Stimulated activated CD4-positive, alpha-beta T cell treated with anti-CD3 and anti-CD28 coated beads, TNF-alpha, amount 100 ng/mL, for 4 hours (primary cell): ENCODE results near the gene AFAP1.

ENCODE experiments used
- DNase-seq, 3 experiments: peaks; one replicate each; pipeline ENCODE4 v3.0.0-alpha.2; 2020; ENCODE audit warnings: low read depth in 3 of 3

Gene AFAP1

DNA sequence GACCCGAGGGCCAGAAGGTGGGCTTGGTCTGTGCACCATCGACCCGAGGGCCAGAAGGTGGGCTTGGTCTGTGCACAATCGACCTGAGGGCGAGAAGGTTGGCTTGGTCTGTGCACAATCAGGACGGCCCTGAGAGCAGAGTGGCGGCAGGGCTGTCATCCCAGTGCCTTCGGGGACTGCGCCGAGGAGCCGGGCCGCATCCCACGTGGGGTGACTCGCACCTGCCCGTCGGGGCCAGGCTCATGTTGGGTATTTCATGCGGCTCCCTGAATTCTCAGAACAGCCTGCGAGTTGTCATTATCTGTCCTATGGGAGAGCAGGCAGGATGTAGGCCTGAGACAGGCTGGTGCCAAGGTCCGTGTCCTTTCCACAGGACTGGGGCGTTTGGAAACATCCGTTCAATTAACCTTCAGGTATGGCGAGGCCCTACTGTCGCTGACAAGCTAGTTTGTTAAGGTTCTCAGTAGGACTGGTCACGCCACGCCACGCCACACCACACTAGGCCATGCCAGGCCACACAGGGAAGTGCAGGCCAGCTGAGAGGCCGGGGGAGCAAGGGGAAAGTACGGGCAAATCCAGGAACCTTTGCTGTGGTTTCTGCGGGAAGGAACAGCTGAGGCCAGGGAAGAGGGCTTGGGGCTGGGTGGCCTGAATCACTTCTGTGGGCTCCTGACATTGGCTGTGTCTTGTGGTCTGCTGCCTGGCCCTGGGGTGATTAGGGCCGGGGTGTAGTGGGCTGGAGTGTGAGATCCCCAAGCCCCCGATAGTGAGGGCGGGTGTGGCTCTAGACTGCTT is 182.9 kb downstream of the AFAP1 start:
- DNase-seq, result no peak

DNA sequence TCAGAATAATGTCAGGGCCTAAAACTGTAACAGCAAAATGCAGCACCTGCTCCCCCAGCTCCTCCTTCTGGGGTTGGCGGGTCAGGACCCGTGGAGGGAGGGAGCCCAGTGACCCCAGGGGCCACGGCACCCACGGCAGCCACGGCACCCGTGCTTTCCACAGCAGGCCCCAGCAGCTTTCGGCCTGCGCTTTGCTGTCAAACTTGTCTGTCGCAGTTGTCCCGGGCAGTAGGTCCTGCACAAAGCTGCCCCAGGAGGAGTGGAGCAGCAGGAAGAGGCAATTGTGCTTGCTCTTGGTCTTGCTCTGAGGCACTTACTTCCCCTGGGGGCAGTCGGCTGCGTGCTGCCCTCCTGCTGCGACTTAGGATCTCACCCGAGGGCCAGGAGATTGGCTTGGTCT is 183.6 kb downstream of the AFAP1 start:
- DNase-seq, result no peak

DNA sequence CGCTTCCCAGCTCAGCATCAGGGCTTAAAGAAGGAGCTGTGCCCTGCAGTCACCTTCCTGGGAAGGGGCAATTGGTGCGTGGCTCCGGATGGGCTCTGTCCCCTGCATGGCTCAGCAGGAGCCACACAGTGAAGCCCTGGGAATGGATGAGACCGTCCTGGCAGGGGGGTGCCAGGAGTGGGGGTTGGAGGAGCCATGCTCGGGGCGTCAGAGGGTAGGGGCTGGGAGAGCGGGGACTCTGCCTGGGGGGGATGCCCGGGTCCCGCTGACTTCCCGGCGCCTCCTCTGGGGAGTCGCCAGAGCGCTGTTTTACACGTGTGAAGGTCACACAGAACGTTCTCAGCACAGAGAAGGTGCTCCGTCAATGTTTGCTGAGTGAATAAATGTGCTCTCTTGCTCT is 184.1 kb downstream of the AFAP1 start:
- no peak for DNase-seq

DNA sequence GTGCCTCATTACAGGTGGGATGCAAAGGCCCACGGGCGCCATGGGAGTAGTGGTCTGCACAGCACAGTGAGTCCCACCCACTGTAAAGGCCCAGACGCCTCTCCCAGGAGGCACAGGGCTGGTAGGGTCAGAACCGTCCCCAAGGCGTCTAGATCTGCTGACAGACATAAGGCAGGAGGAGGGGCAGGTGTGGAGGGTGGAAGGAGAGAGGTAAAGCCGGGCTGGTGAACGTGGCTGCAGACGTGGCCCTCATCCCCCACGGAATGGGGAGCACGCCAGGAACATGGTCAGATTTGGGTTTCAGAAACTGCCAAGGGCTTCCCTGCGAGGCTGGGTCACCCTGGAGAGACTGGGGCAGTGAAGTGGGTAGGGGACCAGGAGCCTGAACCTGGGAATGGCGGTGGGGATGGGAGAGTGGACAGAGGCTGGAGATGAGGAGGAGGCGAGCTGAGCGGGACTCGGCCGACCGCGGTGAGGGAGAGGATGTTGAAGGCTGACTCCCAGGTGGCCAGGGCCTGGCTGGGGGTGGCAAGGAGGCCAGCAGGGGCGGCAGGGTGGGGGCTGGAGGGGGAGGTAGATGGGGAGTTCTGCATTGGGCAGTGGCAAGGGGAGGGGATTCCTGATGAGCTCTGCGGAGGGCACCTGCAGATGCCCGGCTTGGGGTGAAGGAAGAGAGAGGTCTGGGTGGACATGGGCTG is 184.9 kb downstream of the AFAP1 start:
- no peak for DNase-seq

DNA sequence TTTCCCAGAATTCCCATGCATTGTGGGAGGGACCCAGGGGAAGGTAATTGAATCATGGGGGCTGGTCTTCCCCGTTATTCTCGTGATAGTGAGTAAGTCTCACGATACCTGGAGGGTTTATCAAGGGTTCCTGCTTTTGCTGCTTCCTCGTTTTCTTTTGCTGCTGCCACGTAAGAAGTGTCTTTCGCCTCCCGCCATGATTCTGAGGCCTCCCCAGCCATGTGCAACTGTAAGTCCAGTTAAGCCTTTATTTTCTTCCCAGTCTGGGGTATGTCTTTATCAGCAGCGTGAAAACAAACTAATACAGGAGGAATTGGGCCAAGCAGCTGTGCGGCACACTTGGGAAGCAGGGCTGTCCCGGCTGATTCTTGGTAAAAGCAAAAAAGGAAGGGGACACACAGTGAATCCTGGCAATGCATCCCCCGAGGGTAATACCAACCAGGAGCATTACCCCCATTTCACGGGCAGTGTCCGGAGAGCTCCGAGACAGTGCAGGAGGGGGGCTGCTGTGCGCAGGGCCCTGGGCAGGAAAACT is 185.7 kb downstream of the AFAP1 start:
- DNase-seq, result no peak

DNA sequence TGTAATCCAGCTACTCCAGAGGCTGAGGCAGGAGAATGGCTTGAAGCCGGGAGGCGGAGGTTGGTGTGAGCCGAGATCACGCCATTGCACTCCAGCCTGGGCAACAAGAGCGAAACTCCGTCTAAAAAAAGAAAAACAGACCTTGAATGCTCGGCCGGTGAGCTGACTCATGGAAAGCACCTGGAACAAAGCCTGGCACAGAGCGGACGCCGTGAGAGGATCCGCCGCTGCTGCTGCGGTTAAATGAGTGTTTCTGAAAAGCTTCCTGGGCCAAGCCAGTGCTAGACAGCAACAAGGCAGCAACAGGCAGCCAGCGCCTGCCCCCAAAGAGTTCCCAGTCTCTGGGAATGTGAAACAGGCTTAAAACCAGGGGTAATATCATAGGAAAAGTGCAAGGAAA is 186.4 kb downstream of the AFAP1 start:
- no peak for DNase-seq

DNA sequence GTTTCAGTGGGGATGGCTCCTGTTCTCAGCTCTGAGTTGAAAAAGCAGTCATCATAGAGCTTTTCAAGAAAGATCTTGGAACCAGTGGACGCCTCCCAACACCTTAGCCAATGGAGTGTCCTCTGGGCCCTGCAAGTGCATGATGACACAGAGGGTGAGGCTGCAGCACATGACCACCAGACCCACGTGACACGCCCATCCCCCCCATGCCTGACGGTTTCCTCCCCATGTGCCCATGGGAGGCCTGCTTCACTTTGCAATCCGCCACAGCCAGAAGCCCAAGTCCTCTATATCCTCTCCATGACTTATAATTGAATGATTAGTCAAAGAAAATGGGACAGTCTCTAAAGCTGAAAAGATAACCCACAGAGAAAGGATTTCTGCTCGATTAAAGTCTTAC is 187.0 kb downstream of the AFAP1 start:
- no peak for DNase-seq

DNA sequence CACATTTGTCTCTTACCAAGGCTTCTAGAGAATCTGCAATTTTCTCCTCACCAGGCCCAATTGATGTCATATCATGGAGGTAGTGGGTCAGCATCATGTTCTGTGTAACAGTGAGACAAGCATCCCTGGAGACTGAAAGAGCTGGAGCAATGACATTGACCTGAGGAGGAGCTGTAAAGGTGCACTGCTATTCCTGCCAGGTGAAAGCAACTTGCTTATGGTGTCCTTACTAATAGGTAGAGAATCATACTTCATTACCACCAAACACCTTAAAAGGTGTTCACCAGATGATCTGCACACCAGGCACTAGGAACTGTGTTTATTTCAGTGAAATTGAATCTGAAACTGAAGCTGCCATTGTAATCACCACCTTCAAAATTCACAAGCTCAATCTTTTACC is 188.7 kb downstream of the AFAP1 start:
- DNase-seq, result no peak

DNA sequence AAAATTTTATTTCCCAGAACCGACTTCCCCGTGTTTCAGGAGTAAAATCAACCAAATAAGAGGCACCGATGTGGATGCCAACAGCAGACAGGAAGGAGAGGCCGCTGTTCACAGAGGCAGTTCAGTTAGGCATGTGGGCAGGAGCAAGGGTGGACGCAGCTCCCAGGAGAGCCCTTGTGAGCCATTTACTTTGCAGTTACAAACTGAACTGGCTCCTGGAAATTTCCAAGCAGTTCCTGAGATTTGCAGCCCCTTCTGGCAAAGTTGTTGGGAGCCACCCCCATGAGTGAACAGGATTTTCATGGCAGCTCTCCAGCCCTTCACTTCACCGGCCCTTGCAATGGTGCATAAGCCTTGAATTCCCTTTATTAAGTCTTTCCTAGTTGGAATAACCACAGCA is 189.1 kb downstream of the AFAP1 start:
- DNase-seq, result no peak

DNA sequence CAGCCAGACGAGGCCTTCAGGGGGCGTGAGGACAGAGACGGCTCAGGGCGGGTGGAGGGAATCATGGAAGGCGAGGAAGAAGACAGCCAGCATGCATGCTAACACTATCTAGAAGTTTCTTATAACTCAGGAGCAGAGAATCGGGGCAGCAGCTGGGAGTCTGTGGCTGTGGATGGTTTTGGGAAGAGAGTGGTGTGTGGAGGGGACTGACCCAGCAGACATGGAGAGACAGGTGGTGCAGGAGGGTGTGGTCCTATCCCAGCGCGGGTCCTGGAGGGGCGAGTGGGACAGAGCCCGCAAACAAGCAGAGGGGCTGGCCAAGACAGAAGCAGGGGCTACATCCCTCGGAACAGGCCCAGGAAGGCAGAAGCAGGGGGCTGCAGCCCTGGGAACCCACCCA is 192.1 kb downstream of the AFAP1 start:
- DNase-seq, result no peak

DNA sequence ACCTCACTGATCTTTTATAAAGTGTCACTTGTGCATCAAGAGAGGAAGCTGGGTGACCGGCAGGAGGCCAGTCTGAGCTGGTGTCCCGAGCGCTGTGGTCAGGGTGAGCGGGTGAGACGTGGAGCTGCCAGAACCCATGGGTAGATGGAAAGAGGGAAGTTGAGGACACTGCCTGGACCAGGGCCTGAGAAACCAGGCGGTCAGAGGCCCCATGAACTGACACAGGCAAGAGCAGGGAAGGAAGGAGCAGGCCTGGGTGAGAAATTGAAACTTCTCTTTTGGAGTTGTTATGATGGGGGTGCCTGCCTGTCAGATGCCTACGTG is 192.6 kb downstream of the AFAP1 start:
- DNase-seq, result no peak

DNA sequence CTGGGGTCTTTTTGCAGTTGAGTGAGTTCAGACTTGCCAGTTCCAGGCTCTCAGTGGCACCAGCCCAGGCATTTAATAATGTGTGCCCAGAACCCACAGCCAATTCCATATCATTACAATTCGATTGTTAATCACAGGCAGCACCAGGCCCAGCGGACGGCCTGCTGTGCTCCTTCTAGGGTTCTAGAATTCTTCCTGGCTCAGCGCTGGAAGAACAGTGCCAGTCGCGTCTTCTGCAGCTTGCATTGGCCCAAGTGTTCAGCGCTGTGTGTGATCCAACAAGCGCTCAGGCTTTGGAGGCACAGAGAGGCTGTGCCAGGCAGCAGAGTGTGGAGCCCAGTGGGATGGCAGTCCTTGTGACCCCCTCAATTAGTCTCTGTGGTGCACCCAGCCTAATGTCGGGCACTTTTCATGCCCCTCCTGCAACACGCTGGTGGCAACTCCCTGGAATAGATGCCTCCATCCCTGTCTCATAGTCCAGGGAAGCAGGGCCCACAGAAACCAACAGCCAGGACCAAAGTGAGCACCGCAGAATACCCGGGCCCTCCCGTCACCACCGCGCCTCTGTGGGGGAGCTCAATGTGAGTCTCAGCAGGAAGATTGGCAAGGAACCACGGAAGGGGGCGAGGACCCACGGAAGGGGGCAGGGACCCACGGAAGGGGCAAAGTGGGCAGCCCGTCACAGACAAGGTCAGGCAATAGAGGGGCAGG is 193.2 kb downstream of the AFAP1 start:
- DNase-seq, result no peak

DNA sequence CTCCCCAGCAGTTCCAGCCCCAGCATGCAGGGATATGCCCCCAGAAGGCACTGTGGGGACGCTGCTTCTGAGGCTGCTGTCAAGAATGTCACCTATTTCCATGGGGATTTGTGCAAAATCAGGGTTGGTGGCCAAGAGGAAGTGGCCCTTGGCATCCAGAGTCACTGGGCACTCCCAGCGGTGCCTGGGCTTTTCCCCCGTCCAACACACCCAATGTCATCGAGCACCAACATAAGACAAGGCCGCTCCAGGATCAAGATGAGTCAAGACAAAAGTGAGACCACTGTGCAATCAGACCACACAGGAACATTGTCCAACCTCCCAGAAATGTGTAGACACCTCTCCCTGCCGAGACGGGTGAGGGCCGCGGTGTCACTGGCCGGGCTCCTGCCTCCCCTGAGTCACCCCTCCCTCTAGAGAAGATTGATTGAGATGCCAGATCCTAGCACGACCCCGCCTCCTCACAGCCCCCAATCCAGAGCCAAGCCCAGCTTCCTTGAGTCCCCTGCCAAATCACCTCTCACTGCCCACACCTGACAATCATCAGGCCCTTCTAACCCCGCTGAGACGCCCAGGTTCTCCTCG is 194.3 kb downstream of the AFAP1 start:
- no peak for DNase-seq

DNA sequence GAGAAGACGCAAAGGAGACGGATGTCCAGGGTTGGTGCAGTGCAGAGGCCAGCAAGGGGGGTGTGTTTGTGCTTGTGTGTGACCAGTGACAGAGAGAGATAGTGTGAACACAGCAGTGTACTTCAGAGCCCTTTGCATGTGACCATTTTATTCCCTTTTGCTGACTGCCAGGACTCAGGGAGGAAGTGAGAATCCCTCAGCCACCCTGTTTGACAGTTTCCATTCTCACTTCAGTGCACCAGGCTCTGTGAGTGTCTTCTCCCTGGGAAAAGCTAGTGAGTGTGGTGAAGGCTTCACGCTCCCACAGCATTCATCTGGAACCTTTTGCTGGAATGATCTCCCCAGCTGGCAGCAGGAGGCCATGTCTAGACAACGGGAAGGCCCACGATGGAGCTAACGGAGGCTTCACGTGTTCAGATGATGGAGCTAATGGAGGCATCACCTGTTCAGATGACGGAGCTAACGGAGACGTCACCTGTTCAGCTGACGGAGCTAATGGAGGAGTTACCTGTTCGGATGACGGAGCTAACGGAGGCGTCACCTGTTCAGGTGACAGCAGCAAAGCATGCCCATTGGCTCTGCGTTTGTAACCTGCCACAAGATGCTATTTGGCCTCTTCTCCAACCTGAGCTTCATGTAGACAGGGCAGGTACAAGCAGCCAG is 195.4 kb downstream of the AFAP1 start:
- DNase-seq, result no peak

DNA sequence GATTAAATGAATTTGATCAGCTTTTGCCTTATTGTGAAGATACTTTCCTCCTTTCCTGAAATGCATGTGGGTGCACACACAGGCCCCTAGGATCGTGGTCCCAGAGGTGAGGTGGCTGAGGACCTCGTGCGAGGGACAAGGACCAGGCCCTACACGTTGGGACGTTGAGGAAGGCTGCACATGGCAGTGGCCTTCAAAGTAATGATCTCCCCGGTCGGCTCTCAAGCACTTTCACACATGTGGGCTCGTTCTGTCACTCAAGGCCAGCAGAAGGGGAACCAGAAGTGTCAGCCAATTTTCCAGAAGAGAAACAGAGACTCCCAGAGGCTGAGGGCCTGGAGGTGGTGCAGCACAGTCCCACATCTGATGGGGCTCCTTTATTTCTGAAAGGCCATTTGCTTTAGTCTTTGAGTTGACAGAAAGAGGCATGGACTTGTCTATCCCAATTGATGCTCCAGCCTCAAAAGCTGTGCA is 196.8 kb downstream of the AFAP1 start:
- no peak for DNase-seq

DNA sequence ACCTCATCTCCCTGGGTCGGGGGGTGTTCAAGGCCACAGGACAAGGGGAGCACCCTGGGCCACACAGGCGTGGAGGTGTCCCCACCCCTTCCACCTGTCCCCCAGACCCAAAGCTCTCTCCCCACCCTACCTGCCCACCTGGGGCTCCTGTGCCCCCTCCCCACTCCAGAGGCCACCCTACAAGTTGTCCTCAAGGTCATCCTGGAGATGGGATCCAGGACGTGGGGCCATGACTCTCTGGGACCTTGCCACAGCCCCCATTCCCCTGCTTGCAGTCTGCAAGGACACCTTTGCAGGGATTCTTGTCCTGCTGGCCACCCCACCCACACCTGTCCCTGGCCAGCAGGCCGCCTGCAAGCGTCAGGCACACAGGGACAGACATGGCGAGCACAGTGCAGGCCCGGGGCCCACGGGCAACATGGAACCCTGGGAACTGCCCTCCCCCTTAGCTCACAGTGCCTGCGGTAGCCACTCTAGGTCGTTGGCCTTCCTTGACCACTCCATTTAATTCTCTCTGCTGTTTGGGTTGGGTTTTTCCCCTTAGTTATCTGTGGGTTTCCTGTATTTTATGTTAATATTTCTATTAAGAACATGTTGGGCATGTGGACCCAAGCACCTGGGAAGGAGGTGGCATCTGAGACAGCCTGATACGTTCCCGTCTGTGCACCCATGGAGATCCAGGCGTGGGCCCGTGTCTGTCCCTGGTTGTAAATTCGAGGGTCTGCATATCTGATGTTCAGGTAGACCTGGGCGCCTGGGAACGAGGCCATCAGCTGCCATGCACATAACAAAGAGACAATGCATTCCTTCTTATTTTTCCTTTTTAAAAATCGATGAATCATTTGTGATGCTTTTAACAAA is 197.5 kb downstream of the AFAP1 start:
- DNase-seq, result no peak

DNA sequence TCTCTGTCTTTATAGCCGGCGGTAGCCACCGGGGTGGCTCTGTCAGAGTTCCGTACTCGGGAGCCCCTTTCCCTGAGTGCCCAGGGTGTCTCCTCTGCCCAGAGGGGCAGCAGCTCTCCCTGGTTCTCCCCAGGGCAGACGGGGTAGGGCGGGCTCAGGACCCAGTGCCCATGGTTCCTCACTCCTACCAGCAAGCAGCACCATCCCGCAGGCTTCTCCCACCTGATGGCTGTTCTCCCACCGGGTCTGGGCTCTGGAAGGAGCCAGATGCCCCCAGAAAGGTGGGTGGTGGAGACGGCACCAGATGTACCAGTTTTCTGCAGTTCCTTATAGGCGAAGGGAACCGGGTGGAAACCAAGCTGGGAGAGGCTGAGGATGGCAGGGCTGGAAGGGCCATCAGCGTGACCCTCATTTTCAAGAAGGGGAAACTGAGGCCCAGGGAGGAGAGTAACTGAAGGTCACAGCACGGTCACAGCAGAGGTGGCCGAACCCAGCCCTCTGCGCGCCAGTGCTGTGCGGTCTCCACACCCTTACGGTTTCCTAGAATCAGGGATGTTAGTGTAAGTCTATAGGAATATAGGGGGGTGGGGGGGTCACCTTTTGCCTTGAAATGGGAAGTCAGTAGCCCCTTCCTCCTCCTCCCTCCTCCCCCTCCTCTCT is 198.7 kb downstream of the AFAP1 start:
- DNase-seq, result no peak

DNA sequence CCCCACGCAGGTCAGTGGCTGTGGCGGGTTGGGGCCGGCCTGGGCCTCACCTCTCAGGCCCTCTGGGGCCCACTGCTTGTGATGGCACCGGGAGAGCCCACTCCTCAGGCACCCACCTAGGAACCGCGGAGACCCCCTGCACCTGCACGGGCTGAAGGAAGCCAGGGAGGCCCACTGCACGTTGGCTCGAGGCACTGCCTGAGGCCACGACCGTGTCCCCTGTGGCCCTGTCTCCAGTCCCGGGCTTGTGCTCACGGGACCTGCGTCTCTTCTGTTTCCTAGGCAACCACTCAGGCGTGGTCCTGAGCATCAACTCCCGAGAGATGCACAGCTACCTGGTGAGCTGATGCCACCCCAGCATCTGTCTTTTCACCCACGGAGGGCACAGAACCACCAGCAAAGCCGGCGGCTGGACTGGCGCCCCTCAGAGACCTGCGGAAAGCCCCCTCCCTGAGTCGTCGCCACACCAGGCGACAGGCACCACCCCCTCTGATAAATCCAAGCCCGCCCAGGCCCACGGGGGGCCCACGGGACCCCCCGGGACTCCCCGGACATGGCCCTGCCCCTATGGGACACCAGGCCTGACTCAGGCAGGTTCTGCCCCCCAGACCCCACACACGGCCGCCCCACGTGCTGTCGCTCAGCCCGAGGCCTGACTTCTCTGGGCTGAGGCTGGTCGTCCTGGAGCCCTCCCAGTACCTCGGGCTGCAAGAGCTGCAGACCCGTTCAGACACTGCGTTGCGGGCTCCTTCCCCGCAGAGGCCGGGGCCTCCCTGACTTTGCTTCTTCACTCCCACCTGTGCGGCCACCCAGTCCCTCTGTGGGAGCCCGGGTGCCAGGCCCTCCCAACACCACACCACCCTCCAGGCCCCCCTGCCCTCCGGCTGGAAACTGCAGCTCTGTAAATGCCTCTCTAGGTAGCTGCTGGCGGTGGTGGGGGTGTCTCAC is 199.5 kb downstream of the AFAP1 start:
- DNase-seq, result no peak
